Karpas-422 (cell line): ENCODE results near the gene CPNE9. TPM values are rescaled to one million over a fixed set of nuclear protein-coding genes. Genes with fewer than 3 reads are reported as not detected.
A peak's percentile ranks its signal among the peaks of the same experiment; 100 is the strongest.

ENCODE experiments used
- DNase-seq: peaks from one replicate; pipeline ENCODE4 v3.0.0-alpha.2; 2015
- H2AFZ ChIP-seq: fragments of 200-600 bp; sonication (generic); 2 replicates; pipeline ENCODE4 v1.6.1; 2014; ENCODE audit warnings: antibody characterized with exemption, low read length, mixed read lengths
- H3K27ac ChIP-seq: fragments of 200-600 bp; sonication (generic); 2 replicates; pipeline ENCODE4 v1.5.1; 2014; ENCODE audit warnings: mild to moderate bottlenecking, low read length, moderate library complexity
- H3K27me3 ChIP-seq: fragments of 200-600 bp; sonication (generic); 2 replicates; pipeline ENCODE4 v1.6.1; 2014; ENCODE audit warnings: low read length, mixed read lengths
- H3K36me3 ChIP-seq: fragments of 200-600 bp; sonication (generic); 2 replicates; pipeline ENCODE4 v1.6.1; 2014; ENCODE audit warnings: low read length, mixed read lengths; ENCODE audit not compliant: insufficient read depth
- H3K4me1 ChIP-seq: fragments of 200-600 bp; sonication (generic); 2 replicates; pipeline ENCODE4 v1.6.1; 2014; ENCODE audit warnings: mild to moderate bottlenecking, low read length, mixed read lengths
- H3K4me2 ChIP-seq: fragments of 200-600 bp; sonication (generic); 2 replicates; pipeline ENCODE4 v1.6.1; 2014; ENCODE audit warnings: low read length, low read depth, mild to moderate bottlenecking; ENCODE audit not compliant: poor library complexity, severe bottlenecking
- H3K4me3 ChIP-seq: fragments of 200-600 bp; sonication (generic); 2 replicates; pipeline ENCODE4 v1.5.1; 2014; ENCODE audit warnings: mild to moderate bottlenecking, antibody characterized with exemption, low read length, mixed read lengths
- H3K79me2 ChIP-seq: fragments of 200-600 bp; sonication (generic); 2 replicates; pipeline ENCODE4 v1.6.1; 2014; ENCODE audit warnings: mild to moderate bottlenecking, low read length, mixed read lengths
- H3K9ac ChIP-seq: fragments of 200-600 bp; sonication (generic); 2 replicates; pipeline ENCODE4 v1.6.0; 2014; ENCODE audit warnings: low read length
- H3K9me2 ChIP-seq: fragments of 200-600 bp; sonication (generic), shearing (Covaris generic); replicated peaks from 2 replicates; pipeline ENCODE4 v1.6.0; 2014; ENCODE audit warnings: mild to moderate bottlenecking, low read length, moderate library complexity; ENCODE audit not compliant: insufficient read depth
- H3K9me3 ChIP-seq: fragments of 300-700, 200-600 bp; sonication (generic); 2 replicates; pipeline ENCODE4 v1.6.1; 2014; ENCODE audit warnings: low read length, mixed read lengths
- H4K20me1 ChIP-seq: fragments of 200-600 bp; sonication (generic); 2 replicates; pipeline ENCODE4 v1.6.1; 2014; ENCODE audit warnings: mild to moderate bottlenecking, antibody characterized with exemption, low read length, low read depth; ENCODE audit not compliant: insufficient read depth
- total RNA-seq: library from RNA; depleted of rRNA; stranded (reverse); fragments of >200 nt; shearing (Covaris generic); gene quantifications from 2 replicates; pipeline ENCODE4 v1.2.3, GENCODE V29; 2014; ENCODE audit warnings: low replicate concordance

The CPNE9 gene
- total RNA-seq, 1 experiment from 2014 or later = not detected

DNA sequence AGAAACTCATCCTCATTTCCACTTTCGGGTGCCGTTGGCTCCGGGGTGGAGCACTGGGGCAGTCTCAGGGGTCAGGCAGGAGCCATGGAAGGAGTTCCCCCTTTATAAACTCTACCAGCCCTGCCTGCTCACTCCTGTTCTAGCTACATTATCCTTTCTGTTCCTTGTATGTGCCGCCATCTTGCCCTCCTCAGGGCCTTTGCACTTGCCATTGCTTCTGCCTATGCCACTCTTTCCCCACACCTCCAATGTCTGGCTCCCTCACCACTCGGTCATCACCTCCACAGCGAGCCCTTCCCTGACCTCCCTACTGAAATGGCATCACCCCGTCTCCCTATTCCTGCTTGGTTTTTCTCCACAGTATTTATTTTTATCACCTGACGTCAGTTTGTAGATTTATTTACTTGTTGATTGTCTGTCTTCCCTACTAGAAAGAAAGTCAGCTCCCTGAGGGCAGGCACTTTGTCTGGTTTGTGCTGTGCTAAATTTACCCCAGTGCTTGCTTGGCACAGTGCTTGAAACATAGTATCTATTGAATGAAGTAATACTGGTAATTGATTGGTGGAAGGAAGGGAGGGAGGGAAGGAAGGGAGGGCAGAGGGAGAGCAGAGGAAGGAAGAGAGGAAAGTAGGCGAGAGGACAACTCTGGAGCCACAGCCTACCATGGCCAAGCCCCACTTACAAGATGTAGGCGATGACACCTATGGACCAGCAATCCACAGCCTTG is 57.3 kb downstream of the CPNE9 start:
- no peaks in the 10 kb centered on the region for H3K9me3 ChIP-seq
- H3K36me3 ChIP-seq = peaks cover 9% of the 10 kb centered on the region
- no peaks in the 10 kb centered on the region for H4K20me1 ChIP-seq
- H3K27me3 ChIP-seq = no peaks in the 10 kb centered on the region
- no peaks in the 10 kb centered on the region for H3K79me2 ChIP-seq
- H3K4me2 ChIP-seq = no peak overlapping the region
- no peak overlapping the region for H3K27ac ChIP-seq
- H3K4me1 ChIP-seq = peaks cover 9% of the 10 kb centered on the region
- H2AFZ ChIP-seq = no peak overlapping the region
- H3K9ac ChIP-seq = no peak overlapping the region
- H3K9me2 ChIP-seq = no peaks in the 10 kb centered on the region
- H3K4me3 ChIP-seq = no peak overlapping the region
- no peak for DNase-seq

DNA sequence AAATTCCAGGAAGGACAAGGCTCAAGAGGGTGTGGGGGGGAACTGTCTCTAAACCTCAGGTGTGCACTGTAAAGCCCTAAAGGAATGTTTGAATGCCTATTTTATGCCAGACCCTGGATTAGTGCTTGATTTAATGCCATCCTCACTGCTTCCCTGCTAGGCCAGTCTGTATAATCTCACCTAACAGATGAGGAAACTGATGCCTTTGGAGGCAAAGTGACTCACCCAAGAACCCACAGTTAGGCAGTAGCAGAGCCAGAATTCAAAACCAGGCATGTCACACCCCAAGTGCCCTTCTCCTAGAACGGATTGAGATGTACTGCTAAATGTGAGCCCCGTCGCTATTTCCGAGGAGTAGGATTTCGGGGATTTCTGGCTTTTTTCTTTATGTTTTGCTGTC is 58.3 kb downstream of the CPNE9 start:
- H3K79me2 ChIP-seq = no peaks in the 10 kb centered on the region
- H3K36me3 ChIP-seq = peaks cover 9% of the 10 kb centered on the region
- H3K4me3 ChIP-seq = no peak overlapping the region
- H2AFZ ChIP-seq = no peak overlapping the region
- H3K4me1 ChIP-seq = peaks cover 19% of the 10 kb centered on the region
- H4K20me1 ChIP-seq = no peaks in the 10 kb centered on the region
- H3K27me3 ChIP-seq = no peaks in the 10 kb centered on the region
- H3K4me2 ChIP-seq = no peak overlapping the region
- no peak overlapping the region for H3K27ac ChIP-seq
- H3K9ac ChIP-seq = no peak overlapping the region
- DNase-seq = no peak
- H3K9me3 ChIP-seq = no peaks in the 10 kb centered on the region
- H3K9me2 ChIP-seq = no peaks in the 10 kb centered on the region

DNA sequence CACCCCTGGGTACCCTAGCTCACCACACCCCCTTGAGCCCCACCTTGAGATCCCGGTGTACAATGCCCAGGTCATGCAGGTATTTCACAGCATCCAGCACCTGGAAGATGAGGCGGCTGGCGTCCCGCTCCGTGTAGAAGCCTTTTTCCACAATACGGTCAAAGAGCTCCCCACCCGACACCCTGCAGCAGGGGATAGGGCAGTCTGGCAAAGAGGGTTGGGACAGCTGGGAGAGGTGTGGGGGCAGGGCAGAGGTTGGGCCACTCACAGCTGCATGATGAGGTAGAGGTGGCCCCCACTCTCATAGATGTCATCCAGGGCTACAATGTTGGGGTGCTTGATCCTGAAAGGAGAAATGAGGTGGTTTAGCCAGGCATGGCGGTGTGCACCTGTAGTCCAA is 59.2 kb downstream of the CPNE9 start:
- peaks cover 3% of the 10 kb centered on the region; the same call in 1 of the 2 replicates for H3K79me2 ChIP-seq
- H3K9ac ChIP-seq = no peak overlapping the region
- no peaks in the 10 kb centered on the region for H3K27me3 ChIP-seq
- no peak overlapping the region for H2AFZ ChIP-seq
- no peaks in the 10 kb centered on the region for H3K9me2 ChIP-seq
- no peak overlapping the region for H3K4me3 ChIP-seq
- DNase-seq = no peak
- no peak overlapping the region for H3K4me2 ChIP-seq
- H3K4me1 ChIP-seq = peaks cover 28% of the 10 kb centered on the region
- no peak overlapping the region for H3K27ac ChIP-seq
- peaks cover 9% of the 10 kb centered on the region for H3K36me3 ChIP-seq
- H3K9me3 ChIP-seq = no peaks in the 10 kb centered on the region
- no peaks in the 10 kb centered on the region for H4K20me1 ChIP-seq

DNA sequence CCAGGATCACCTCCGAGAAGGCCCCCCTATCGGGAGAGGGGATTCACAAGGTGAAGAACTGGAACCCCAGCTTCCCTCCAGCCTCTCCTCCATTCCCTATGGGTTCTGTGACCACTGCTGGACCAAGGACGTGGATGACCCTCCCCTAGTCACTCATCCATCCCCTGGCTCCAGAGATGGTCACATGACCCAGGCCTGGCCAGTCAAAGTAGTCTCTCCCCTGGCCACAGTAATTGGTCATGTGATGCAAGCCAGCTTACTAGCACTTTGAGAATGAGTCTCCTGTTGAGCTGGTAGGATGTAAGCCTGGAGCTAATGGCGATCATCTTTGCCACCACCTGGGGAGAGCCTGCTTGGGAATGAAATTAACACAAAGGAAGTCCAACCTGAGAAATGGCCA is 62.2 kb downstream of the CPNE9 start:
- peak overlapping the region; percentile 84 for H3K4me3 ChIP-seq
- H3K4me2 ChIP-seq = peak overlapping the region; percentile 81
- H3K4me1 ChIP-seq = peaks cover 52% of the 10 kb centered on the region
- no peaks in the 10 kb centered on the region for H3K9me3 ChIP-seq
- H3K27me3 ChIP-seq = no peaks in the 10 kb centered on the region
- peak overlapping the region; percentile 86 for H3K27ac ChIP-seq
- H3K9me2 ChIP-seq = no peaks in the 10 kb centered on the region
- peaks cover 5% of the 10 kb centered on the region; the same call in 1 of the 2 replicates for H3K79me2 ChIP-seq
- peak overlapping the region; percentile 82 for H3K9ac ChIP-seq
- no peaks in the 10 kb centered on the region for H3K36me3 ChIP-seq
- DNase-seq = no peak
- no peaks in the 10 kb centered on the region for H4K20me1 ChIP-seq
- no peak overlapping the region for H2AFZ ChIP-seq

DNA sequence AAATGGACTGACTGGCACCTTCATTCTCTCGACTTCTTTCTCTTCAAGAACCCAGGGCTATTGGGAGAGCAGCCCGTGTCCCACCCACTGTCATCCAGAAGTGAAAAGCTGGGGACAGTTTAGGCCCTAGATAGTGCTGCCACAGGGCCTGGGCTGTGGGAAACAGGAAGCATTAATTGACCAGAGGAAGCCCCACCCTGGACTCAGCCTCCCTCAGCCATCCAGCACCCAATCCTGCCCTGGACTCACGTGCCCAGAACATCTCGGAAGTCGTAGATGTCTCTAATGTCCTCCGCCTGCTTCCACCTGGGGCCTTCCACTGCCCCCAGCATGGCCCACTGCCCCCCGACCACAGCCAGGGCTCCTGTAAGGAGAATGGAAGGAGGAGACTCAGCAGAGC is 63.8 kb downstream of the CPNE9 start:
- Histone ChIP-seq H3K4me3 (peak overlapping the region; percentile 84; the same call in 1 of the 2 replicates), H3K27ac (peak overlapping the region; percentile 86), H3K79me2 (peaks cover 5% of the 10 kb centered on the region; the same call in 1 of the 2 replicates), H3K9me3 (no peaks in the 10 kb centered on the region), H3K4me2 (peak overlapping the region; percentile 81), H3K9ac (peak overlapping the region; percentile 82), H3K27me3 (no peaks in the 10 kb centered on the region), H2AFZ (no peak overlapping the region), H3K9me2 (no peaks in the 10 kb centered on the region), H3K36me3 (no peaks in the 10 kb centered on the region), H3K4me1 (peaks cover 52% of the 10 kb centered on the region), H4K20me1 (no peaks in the 10 kb centered on the region)
- no peak for DNase-seq

DNA sequence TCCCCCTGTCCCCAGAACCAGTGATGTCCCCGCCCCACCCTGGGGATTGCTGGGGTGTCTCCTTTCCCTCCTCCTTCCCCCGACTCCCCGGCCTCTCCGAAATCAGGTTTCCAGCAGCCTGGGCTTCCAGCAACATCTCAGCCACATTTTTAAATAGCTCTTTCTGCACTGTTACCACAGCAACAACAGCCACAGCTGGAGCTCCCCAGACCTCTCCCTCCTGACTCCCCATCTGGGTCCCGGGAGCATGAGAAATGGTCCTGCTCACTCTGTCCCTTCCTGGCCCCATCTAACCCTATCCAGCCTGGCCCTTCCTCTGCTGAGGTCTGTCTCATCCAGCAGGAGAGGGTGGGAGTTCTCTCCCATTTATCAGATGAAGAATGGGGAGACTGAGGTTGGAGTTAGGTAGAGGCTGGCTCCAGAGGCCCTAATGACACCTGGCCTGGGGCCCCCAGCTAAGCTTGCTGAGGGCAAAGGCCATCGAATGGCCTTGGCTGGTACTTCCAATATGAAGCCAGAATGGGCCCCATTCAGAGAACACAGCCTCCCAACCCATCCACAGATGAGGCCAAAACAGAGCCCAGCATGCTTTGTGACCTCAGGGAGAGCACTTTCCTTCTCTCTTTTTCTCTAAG is 64.6 kb downstream of the CPNE9 start:
- peak overlapping the region; percentile 82 for H3K9ac ChIP-seq
- H3K27me3 ChIP-seq = no peaks in the 10 kb centered on the region
- H2AFZ ChIP-seq = no peak overlapping the region
- no peak for DNase-seq
- peak overlapping the region; percentile 7 for H3K27ac ChIP-seq
- no peaks in the 10 kb centered on the region for H4K20me1 ChIP-seq
- H3K36me3 ChIP-seq = no peaks in the 10 kb centered on the region
- H3K4me3 ChIP-seq = peak overlapping the region; percentile 84
- H3K4me1 ChIP-seq = peaks cover 52% of the 10 kb centered on the region
- H3K4me2 ChIP-seq = peak overlapping the region; percentile 81
- peaks cover 5% of the 10 kb centered on the region; the same call in 1 of the 2 replicates for H3K79me2 ChIP-seq
- H3K9me3 ChIP-seq = no peaks in the 10 kb centered on the region
- no peaks in the 10 kb centered on the region for H3K9me2 ChIP-seq

DNA sequence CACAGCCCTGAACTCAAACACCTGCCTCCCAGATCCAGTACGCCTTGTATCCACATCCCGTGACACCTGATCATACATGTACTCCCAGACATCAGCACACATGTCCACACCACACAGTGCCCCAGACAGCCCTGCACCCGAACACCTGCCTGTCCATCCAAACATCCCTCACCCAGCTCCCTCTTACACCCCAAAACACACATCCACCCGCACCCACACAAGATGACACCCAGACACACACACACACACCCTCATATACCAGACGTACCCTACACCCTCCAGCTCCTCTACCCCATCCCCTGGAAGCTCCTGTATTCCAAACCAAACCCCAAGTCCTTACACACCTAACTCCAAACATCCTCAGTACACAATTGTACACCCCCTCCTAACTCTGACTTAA is 65.4 kb downstream of the CPNE9 start:
- Histone ChIP-seq H3K79me2 (peaks cover 5% of the 10 kb centered on the region; the same call in 1 of the 2 replicates), H3K9ac (peak overlapping the region; percentile 82), H3K36me3 (no peaks in the 10 kb centered on the region), H3K4me1 (peaks cover 52% of the 10 kb centered on the region), H3K27me3 (no peaks in the 10 kb centered on the region), H4K20me1 (no peaks in the 10 kb centered on the region), H3K27ac (no peak overlapping the region), H3K4me3 (peak overlapping the region; percentile 84), H3K4me2 (peak overlapping the region; percentile 81), H3K9me3 (no peaks in the 10 kb centered on the region), H3K9me2 (no peaks in the 10 kb centered on the region), H2AFZ (peak overlapping the region; percentile 81; the same call in 1 of the 2 replicates)
- no peak for DNase-seq

DNA sequence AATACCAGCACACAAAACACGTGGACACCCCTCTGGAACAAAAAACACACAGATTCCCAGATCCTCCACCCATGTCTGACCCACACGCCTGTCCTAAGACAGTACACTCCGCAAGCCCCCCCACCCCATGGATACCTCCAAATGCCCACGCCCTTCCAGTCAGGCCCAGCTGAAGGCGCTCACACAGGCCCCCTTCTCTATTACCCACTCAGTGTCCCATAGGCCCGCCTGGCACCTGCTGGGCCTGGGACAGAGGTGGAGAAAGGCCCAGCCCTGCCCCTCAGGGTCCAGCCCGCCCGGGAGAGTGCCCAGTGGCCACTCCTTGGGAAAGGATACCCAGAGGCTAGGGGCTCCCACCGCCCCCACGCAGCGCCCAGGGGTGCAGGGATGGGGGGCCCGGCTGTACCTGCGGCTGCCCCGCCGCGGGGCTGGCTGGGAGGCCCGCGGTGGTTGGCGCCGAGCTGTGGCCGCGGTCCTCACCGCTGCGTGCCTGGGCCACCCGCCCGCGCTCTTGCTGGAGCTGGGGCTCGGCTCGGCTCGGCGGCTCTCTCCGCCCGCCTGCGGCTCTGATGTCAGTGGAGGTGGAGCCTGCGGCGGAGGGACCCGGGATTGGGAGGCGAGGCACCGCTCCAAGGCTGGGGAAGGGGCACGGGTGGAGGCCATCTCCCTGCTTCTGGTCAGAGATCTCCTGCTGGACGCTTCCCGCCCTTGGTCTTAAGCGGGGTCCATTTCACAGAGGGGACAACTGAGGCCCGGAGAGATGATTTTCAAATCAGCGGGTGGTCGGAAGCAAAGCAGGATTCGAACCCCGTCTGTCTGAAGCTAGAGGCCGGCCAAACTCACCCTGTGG is 66.0 kb downstream of the CPNE9 start, which contains the start of gene CAMK1:
TSS of gene CAMK1 (minus strand) at position 522 of the 850 bp plus-strand sequence. CDS start 2,198 bp downstream, outside the sequence.
- Histone ChIP-seq H3K27ac (no peak within 1 kb of the TSS), H3K9ac (peak within 1 kb of the TSS; percentile 82), H4K20me1 (no peaks in the 10 kb centered on the region), H3K4me2 (peak within 1 kb of the TSS; percentile 81), H2AFZ (peak within 1 kb of the TSS; percentile 81; the same call in 1 of the 2 replicates), H3K4me1 (peaks cover 52% of the 10 kb centered on the region), H3K9me2 (no peaks in the 10 kb centered on the region), H3K4me3 (peak within 1 kb of the TSS; percentile 84), H3K36me3 (no peaks in the 10 kb centered on the region), H3K79me2 (peaks cover 5% of the 10 kb centered on the region; the same call in 1 of the 2 replicates), H3K27me3 (no peaks in the 10 kb centered on the region), H3K9me3 (no peaks in the 10 kb centered on the region)
- DNase-seq = peak; percentile 84
